Natural killer cell (primary cell): Measurements from ENCODE around the gene SLC66A3. TPM values are rescaled to one million over a fixed set of nuclear protein-coding genes. Genes with fewer than 3 reads are reported as not detected.

Source experiments
- ATAC-seq, 3 donors: fragments of 150-1000 bp in 2 of 3; fragments of 200-7000 bp in 1 of 3; cut with Tn5 transposase; 1 replicate in 1 of 3; 2 replicates in 2 of 3; pipeline ENCODE4 v1.10.0; 2021; ENCODE audit warnings: mild to moderate bottlenecking in 2 of 3, moderate library complexity in 2 of 3
- DNase-seq, 2 donors: peaks; one replicate each; pipeline versions ENCODE4 v3.0.0 to v3.0.0-alpha.2; 2013 to 2021; ENCODE audit warnings: mixed read lengths in 1 of 2
- H3K27ac ChIP-seq: one replicate; pipeline ENCODE4 v1.5.1; 2013; ENCODE audit warnings: mild to moderate bottlenecking, low read length
- H3K27me3 ChIP-seq: one replicate; pipeline ENCODE4 v1.6.1; 2013; ENCODE audit warnings: low read length; ENCODE audit not compliant: control insufficient read depth, insufficient read depth
- H3K36me3 ChIP-seq: one replicate; pipeline ENCODE4 v1.6.1; 2013; ENCODE audit warnings: low read length; ENCODE audit not compliant: control insufficient read depth, insufficient read depth
- H3K4me1 ChIP-seq: one replicate; pipeline ENCODE4 v1.6.1; 2013; ENCODE audit warnings: low read length; ENCODE audit not compliant: control insufficient read depth, insufficient read depth
- H3K4me3 ChIP-seq: one replicate; pipeline ENCODE4 v1.5.1; 2013; ENCODE audit warnings: low read length
- H3K9me3 ChIP-seq: one replicate; pipeline ENCODE4 v1.6.1; 2013; ENCODE audit warnings: low read length; ENCODE audit not compliant: control insufficient read depth, insufficient read depth
- H3K27ac Mint-ChIP-seq, 2 donors: one replicate each; pipeline ENCODE4 v1.8.0; 2022; ENCODE audit warnings: mild to moderate bottlenecking in 2 of 2, mixed read lengths in 2 of 2, moderate library complexity in 1 of 2
- H3K27me3 Mint-ChIP-seq, 2 donors: one replicate each; pipeline ENCODE4 v1.8.0; 2022; ENCODE audit warnings: low read depth in 2 of 2, mixed read lengths in 2 of 2
- H3K36me3 Mint-ChIP-seq: one replicate; pipeline ENCODE4 v1.8.0; 2022; ENCODE audit warnings: mixed read lengths
- H3K4me1 Mint-ChIP-seq, 2 donors: one replicate each; pipeline ENCODE4 v1.8.0; 2022; ENCODE audit warnings: mixed read lengths in 2 of 2
- H3K4me3 Mint-ChIP-seq: one replicate; pipeline ENCODE4 v1.8.0; 2022; ENCODE audit warnings: mild to moderate bottlenecking, moderate library complexity, mixed read lengths
- H3K9me3 Mint-ChIP-seq, 2 donors: one replicate each; pipeline ENCODE4 v1.8.0; 2022; ENCODE audit warnings: mixed read lengths in 2 of 2
- WGBS: methylation state at CpG from one replicate; pipeline ENCODE4 v1.1.7; 2013; ENCODE audit warnings: missing lambda C conversion rate; ENCODE audit not compliant: insufficient coverage; 5-methylcytosine and 5-hydroxymethylcytosine counted together
- intact Hi-C: fragments of 100-400 bp; cut with micrococcal nuclease; formaldehyde crosslinking; loops from one replicate; pipeline ENCODE4 v1.14.2; 2022
- total RNA-seq, 4 donors: library from RNA; stranded (reverse); fragments of 120-200 nt in 1 of 4; gene quantifications; one replicate each; pipeline versions ENCODE4 v1.2.3 to v1.2.4, GENCODE V29; 2013 to 2022
- TF ChIP-seq, protein P1 (sequence below): fragments of 200-600 bp; IDR thresholded peaks from one replicate; pipeline ENCODE4 v1.8.0; 2022; ENCODE audit warnings: antibody characterized with exemption

SLC66A3 gene
- total RNA-seq, 3 donors from 2014 or later (not counting 1 experiment from before 2014, with no cell fraction given): 21.8 to 23.7 (median 22.5) TPM

DNA sequence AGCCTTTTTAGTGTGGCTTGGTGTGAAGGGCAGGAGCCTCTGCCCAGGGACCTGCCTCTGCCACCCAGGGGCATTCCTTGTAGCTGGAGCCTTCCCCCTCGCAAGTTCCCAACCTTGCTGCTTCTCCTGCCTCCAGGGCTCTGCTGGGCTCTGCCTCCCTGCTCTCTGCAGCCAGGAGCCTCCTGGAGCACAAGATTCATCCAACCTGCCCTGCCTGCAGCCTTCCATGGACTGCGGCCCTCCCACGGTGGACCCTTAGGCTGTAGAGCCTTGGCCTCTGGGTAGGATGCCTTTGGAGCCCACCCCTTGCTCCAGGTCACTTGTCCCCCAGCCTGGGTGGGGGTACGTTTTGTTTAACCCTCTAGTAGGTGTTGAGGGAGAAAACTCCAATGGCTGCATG lies 2.5 kb downstream of the SLC66A3 start:
- intact Hi-C loops: loop anchor here (5.0 to 10.0 kb wide), 2 partner anchors 187 to 310 kb away; partner anchors contain the start of genes E2F6 and ROCK2

DNA sequence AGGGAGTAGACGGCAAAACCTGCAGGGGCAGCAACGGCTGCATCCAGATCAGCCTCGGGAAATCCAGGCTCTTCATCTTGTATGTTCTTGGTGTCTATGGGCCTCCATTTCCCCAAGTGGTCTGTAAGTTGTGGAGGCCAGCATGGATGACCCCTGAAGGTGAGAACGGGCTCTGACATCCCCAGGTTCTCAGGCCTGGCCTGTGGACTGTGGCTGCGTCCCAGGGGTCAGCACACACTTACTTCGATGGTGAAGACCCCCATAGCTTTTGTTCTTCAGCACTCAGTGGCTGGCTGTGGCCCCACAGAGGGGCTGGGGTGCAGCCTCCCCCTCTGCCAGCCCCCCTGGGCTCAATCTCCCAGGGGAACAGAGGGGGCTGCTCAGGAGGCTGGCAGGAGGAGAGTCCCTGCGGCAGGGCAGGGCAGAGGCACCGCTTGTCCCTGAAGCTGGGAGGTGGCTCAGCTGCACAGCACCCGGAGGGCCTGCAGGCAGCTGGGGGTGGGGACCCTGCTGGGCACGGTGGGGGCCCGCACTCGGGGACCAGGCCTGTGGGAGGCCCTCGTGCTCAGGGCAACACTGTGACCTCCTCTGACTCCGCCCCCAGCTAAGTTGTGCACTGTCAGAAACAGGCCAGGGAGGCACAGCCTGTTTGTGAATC lies 3.8 kb downstream of the SLC66A3 start:
- WGBS: 93% methylated on average over 14 of the region's 14 CpGs
- peaks cover 45% of the 10 kb centered on the region for H3K4me1 ChIP-seq
- Mint-ChIP-seq H3K4me3 (no peak overlapping the region), H3K9me3 (no peaks in the 10 kb centered on the region), H3K27ac (no peak overlapping the region), H3K36me3 (no peaks in the 10 kb centered on the region), H3K27me3 (no peaks in the 10 kb centered on the region), H3K4me1 (peaks cover 19 to 44% of the 10 kb centered on the region in 2 donors)
- DNase-seq (no peak), ATAC-seq (no peak)
- no peaks in the 10 kb centered on the region for H3K27me3 ChIP-seq
- intact Hi-C loops: loop anchor here (5.0 to 10.0 kb wide), 2 partner anchors 186 to 308 kb away; partner anchors contain the start of genes E2F6 and ROCK2
- no peak overlapping the region for H3K27ac ChIP-seq
- no peaks in the 10 kb centered on the region for H3K9me3 ChIP-seq
- peaks cover 3% of the 10 kb centered on the region for H3K36me3 ChIP-seq
- H3K4me3 ChIP-seq: no peak overlapping the region
- TF ChIP-seq, protein P1, sequence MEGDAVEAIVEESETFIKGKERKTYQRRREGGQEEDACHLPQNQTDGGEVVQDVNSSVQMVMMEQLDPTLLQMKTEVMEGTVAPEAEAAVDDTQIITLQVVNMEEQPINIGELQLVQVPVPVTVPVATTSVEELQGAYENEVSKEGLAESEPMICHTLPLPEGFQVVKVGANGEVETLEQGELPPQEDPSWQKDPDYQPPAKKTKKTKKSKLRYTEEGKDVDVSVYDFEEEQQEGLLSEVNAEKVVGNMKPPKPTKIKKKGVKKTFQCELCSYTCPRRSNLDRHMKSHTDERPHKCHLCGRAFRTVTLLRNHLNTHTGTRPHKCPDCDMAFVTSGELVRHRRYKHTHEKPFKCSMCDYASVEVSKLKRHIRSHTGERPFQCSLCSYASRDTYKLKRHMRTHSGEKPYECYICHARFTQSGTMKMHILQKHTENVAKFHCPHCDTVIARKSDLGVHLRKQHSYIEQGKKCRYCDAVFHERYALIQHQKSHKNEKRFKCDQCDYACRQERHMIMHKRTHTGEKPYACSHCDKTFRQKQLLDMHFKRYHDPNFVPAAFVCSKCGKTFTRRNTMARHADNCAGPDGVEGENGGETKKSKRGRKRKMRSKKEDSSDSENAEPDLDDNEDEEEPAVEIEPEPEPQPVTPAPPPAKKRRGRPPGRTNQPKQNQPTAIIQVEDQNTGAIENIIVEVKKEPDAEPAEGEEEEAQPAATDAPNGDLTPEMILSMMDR: no peak

More for the DNA sequence above, 2.5 kb downstream of the SLC66A3 start:
- Mint-ChIP-seq H3K4me3 (no peak overlapping the region), H3K36me3 (no peaks in the 10 kb centered on the region), H3K27ac (no peak overlapping the region), H3K4me1 (peaks cover 19 to 44% of the 10 kb centered on the region in 2 donors), H3K27me3 (no peaks in the 10 kb centered on the region), H3K9me3 (no peaks in the 10 kb centered on the region)
- DNase-seq (no peak), ATAC-seq (no peak)
- H3K4me3 ChIP-seq: no peak overlapping the region
- H3K36me3 ChIP-seq: no peaks in the 10 kb centered on the region
- WGBS: 96% methylated on average over 4 of the region's 4 CpGs
- H3K27ac ChIP-seq: no peak overlapping the region
- H3K9me3 ChIP-seq: no peaks in the 10 kb centered on the region
- TF ChIP-seq, protein P1: no peak
- peaks cover 45% of the 10 kb centered on the region for H3K4me1 ChIP-seq
- H3K27me3 ChIP-seq: no peaks in the 10 kb centered on the region

DNA sequence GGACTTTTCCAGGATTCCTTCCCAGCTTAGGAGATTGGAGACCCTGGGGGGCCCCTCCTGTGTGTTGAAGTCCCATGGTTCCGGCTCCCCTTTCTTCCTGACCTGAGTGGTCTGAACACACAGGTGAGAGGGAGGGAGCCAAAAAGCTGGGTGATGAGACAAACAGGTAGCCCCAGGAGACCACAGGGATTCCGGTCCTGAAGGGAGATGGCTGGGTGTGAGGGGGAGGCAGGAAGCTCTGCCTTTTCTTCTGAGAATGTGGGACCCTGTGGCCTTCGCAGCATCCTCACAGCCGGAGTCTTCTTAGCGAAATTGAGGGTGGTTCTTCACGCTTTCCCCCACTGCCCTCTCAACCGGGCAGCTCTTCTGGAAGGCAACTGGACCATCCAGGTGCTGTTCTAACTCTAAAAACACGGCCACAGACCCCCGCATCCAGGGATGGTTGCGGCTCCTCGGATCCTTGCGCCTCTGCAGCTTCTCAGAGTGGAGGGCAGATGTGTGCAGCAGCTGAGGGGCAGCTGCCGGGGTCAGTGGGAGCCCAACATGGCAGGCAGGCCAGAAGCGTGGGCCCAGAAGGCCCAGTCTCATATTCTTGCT lies 4.4 kb downstream of the SLC66A3 start:
- Mint-ChIP-seq H3K4me1 (peaks cover 13 to 44% of the 10 kb centered on the region in 2 donors), H3K4me3 (no peak overlapping the region), H3K9me3 (no peaks in the 10 kb centered on the region), H3K27ac (peak overlapping the region in 1 of 2 donors; percentile 75), H3K36me3 (no peaks in the 10 kb centered on the region), H3K27me3 (no peaks in the 10 kb centered on the region)
- Histone ChIP-seq H3K4me3 (no peak overlapping the region), H3K9me3 (no peaks in the 10 kb centered on the region), H3K4me1 (peaks cover 39% of the 10 kb centered on the region), H3K27me3 (no peaks in the 10 kb centered on the region), H3K27ac (no peak overlapping the region), H3K36me3 (peaks cover 3% of the 10 kb centered on the region)
- ATAC-seq (no peak), DNase-seq (no peak)
- 96% methylated on average over 14 of the region's 14 CpGs for WGBS
- intact Hi-C loops: loop anchor here (5.0 to 10.0 kb wide), 2 partner anchors 185 to 308 kb away; partner anchors contain the start of genes E2F6 and ROCK2
- TF ChIP-seq, protein P1: no peak
